Measurements from ENCODE around the gene NKD1.

DNA sequence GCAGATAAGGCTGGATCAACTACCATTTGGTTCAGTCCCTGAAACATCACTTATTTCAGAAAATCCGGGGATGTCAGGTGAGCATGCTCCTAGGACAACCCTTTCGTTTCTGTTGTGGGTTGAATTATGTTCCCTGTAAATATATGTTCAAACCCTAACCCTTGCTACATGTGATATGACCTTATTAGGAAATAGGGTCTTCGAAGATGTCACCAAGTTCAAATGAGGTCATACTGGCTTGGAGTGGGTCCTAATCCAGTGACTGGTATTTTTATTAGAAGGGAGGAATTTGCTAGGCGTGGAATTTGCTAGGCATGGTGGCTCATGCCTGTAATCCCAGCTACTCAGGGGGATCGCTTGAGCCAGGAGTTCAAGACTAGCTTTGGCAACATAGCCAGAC lies 111.6 kb downstream of the NKD1 start:
- TF ChIP-seq CTCF (IDR thresholded peaks at IDR 0.05) (no peak), POLR2A (IDR thresholded peaks at IDR 0.05) (no peak)

All from adrenal gland (tissue), 5 donors.